ENCODE measurements around the gene RAB33A.

DNA sequence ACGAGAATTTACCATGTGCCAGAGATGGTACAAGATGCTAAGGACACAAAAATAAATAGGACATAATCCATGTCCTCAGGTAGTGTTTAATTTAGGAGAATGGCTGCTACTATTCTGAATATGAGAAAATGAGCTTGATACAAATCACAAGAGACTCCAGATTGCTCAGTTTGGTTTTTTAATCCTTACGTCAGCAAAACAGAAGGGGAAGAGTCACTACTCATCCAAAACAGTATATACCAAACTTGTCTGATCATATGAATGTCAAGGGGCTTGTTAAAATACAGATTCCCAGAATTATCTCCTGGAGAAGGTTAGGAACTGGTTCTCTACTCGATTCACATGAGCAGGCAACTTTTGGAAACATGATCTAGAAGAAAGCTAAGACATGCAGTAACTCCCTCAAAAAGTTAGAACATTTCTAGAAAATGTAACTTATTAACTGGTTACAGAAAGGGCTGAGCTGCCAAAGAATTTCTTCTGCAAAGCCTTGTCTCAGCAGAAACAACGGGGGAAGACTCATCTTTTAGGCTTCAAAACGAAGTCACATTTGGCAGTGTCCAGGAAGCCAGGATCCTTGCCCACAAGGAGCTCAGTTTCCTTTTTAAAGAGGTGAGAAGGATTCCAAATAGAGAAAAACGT lies 9.5 kb upstream of the RAB33A start:
- TF ChIP-seq EZH2 (IDR thresholded peaks at IDR 0.05), result no peak
- TF ChIP-seq, protein P1, sequence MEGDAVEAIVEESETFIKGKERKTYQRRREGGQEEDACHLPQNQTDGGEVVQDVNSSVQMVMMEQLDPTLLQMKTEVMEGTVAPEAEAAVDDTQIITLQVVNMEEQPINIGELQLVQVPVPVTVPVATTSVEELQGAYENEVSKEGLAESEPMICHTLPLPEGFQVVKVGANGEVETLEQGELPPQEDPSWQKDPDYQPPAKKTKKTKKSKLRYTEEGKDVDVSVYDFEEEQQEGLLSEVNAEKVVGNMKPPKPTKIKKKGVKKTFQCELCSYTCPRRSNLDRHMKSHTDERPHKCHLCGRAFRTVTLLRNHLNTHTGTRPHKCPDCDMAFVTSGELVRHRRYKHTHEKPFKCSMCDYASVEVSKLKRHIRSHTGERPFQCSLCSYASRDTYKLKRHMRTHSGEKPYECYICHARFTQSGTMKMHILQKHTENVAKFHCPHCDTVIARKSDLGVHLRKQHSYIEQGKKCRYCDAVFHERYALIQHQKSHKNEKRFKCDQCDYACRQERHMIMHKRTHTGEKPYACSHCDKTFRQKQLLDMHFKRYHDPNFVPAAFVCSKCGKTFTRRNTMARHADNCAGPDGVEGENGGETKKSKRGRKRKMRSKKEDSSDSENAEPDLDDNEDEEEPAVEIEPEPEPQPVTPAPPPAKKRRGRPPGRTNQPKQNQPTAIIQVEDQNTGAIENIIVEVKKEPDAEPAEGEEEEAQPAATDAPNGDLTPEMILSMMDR (IDR thresholded peaks at IDR 0.05), result no peak
